H1 (cell line): ENCODE measurements around the gene RAB34. TPM values are rescaled to one million over a fixed set of nuclear protein-coding genes. Genes with fewer than 3 reads are reported as not detected.

Source experiments
- CTCF ChIA-PET: fragments of 300-600 bp; sonication (Branson Sonifier 250); formaldehyde crosslinking; loops from one replicate; lab custom pipeline; 2021; ENCODE audit not compliant: partially characterized antibody; lab: Charles Lee
- POLR2A ChIA-PET: fragments of 300-600 bp; sonication (Branson Sonifier 250); formaldehyde crosslinking; loops from one replicate; lab custom pipeline; 2021; ENCODE audit warnings: inconsistent platforms; ENCODE audit not compliant: partially characterized antibody; lab: Charles Lee
- DNase-seq, 2 experiments: peaks; one replicate each; pipeline versions ENCODE4 v3.0.0 to v3.0.0-alpha.2; 2010 to 2022; ENCODE audit warnings: low spot score in 2 of 2, low read depth in 1 of 2, mixed read lengths in 1 of 2
- FAIRE-seq: peaks from 2 replicates; lab custom pipeline; 2011; peaks lifted over from hg19 to GRCh38; lab: Jason Lieb, UNC
- H2AFZ ChIP-seq: 2 replicates; pipeline ENCODE4 v1.8.1; 2012; ENCODE audit warnings: low read length, inconsistent platforms
- H2AK5ac ChIP-seq: 2 replicates; pipeline ENCODE4 v1.6.1; 2013; ENCODE audit warnings: low read depth, low read length
- H2BK120ac ChIP-seq: replicated peaks from 2 replicates; pipeline ENCODE3; 2013; ENCODE audit warnings: low read depth, low read length, inconsistent platforms
- H2BK12ac ChIP-seq: 2 replicates; pipeline ENCODE4 v1.6.1; 2013; ENCODE audit warnings: low read depth, low read length
- H2BK15ac ChIP-seq: 2 replicates; pipeline ENCODE4 v1.6.1; 2013; ENCODE audit warnings: low read length
- H2BK20ac ChIP-seq: 2 replicates; pipeline ENCODE4 v1.6.1; 2013; ENCODE audit warnings: low read length
- H2BK5ac ChIP-seq: 2 replicates; pipeline ENCODE4 v1.6.1; 2013; ENCODE audit warnings: low read depth, low read length
- H3K14ac ChIP-seq: 2 replicates; pipeline ENCODE4 v1.6.1; 2013; ENCODE audit warnings: inconsistent platforms; ENCODE audit not compliant: insufficient read length
- H3K18ac ChIP-seq: 2 replicates; pipeline ENCODE4 v1.6.1; 2013; ENCODE audit warnings: low read length; ENCODE audit errors: extremely low read depth
- H3K23ac ChIP-seq: 2 replicates; pipeline ENCODE4 v1.6.1; 2013; ENCODE audit warnings: inconsistent platforms; ENCODE audit not compliant: insufficient read length
- H3K23me2 ChIP-seq: 2 replicates; pipeline ENCODE4 v1.6.1; 2013; ENCODE audit warnings: low read depth, low read length
- H3K27ac ChIP-seq: 2 replicates; pipeline ENCODE4 v1.6.1; 2011; ENCODE audit warnings: low read depth, low read length, inconsistent platforms
- H3K27me3 ChIP-seq, 4 experiments: replicated peaks in 1 of 4; 1 replicate in 1 of 4; 2 replicates in 3 of 4; pipeline versions ENCODE4 v1.6.1 to v1.8.1; 2011 to 2013; ENCODE audit warnings: low read length in 3 of 4, mild to moderate bottlenecking in 3 of 4, inconsistent platforms in 2 of 4, mixed read lengths in 2 of 4, moderate library complexity in 1 of 4; ENCODE audit not compliant: control insufficient read depth in 3 of 4, insufficient read depth in 3 of 4; ENCODE audit errors: extremely low read depth in 1 of 4
- H3K36me3 ChIP-seq, 4 experiments: 2 replicates each; pipeline versions ENCODE4 v1.6.1 to v1.8.1; 2011 to 2013; ENCODE audit warnings: mild to moderate bottlenecking in 4 of 4, low read length in 3 of 4, moderate library complexity in 2 of 4, control low read depth in 1 of 4, inconsistent platforms in 1 of 4; ENCODE audit not compliant: insufficient read depth in 4 of 4, control insufficient read depth in 2 of 4
- H3K4ac ChIP-seq: replicated peaks from 2 replicates; pipeline ENCODE3; 2013; ENCODE audit warnings: low read length, low read depth, mixed read lengths, inconsistent platforms; ENCODE audit not compliant: insufficient read length
- H3K4me1 ChIP-seq, 4 experiments: replicated peaks in 1 of 4; 1 replicate in 1 of 4; 2 replicates in 3 of 4; pipeline versions ENCODE4 v1.6.1 to v1.8.1; 2011 to 2013; ENCODE audit warnings: low read length in 3 of 4, inconsistent platforms in 2 of 4, mixed read lengths in 1 of 4; ENCODE audit not compliant: insufficient read depth in 4 of 4, control insufficient read depth in 3 of 4
- H3K4me2 ChIP-seq, 2 experiments: 2 replicates each; pipeline versions ENCODE4 v1.6.1 to v1.8.1; 2011 to 2013; ENCODE audit warnings: low read depth in 2 of 2, low read length in 2 of 2, control low read depth in 1 of 2, inconsistent platforms in 1 of 2, mild to moderate bottlenecking in 1 of 2; ENCODE audit not compliant: insufficient read depth in 1 of 2
- H3K4me3 ChIP-seq, 4 experiments: fragments of 200-600, 300-600 bp in 1 of 4; sonication (generic), shearing (Covaris generic), sonication (Bioruptor Twin) in 1 of 4; 2 replicates each; pipeline versions ENCODE4 v1.5.1 to v1.8.1; 2011 to 2016; ENCODE audit warnings: low read length in 4 of 4, low read depth in 3 of 4, control low read depth in 2 of 4, inconsistent platforms in 2 of 4, mild to moderate bottlenecking in 2 of 4, mixed read lengths in 1 of 4, moderate library complexity in 1 of 4; ENCODE audit not compliant: insufficient read depth in 2 of 4; ENCODE audit errors: extremely low read depth in 1 of 4
- H3K56ac ChIP-seq: replicated peaks from 2 replicates; pipeline ENCODE3; 2013; ENCODE audit warnings: low read depth, mild to moderate bottlenecking, mixed read lengths, low read length, inconsistent platforms; ENCODE audit not compliant: insufficient read length
- H3K79me1 ChIP-seq: 2 replicates; pipeline ENCODE4 v1.6.1; 2013; ENCODE audit warnings: low read depth, low read length, control low read depth
- H3K79me2 ChIP-seq, 2 experiments: 2 replicates each; pipeline versions ENCODE4 v1.6.1 to v1.8.1; 2012 to 2013; ENCODE audit warnings: low read length in 2 of 2, mild to moderate bottlenecking in 2 of 2, inconsistent platforms in 1 of 2; ENCODE audit not compliant: insufficient read depth in 2 of 2, control insufficient read depth in 1 of 2
- H3K9ac ChIP-seq, 4 experiments: replicated peaks in 1 of 4; 1 replicate in 1 of 4; 2 replicates in 3 of 4; pipeline versions ENCODE4 v1.6.1 to v1.8.1; 2011 to 2013; ENCODE audit warnings: low read depth in 3 of 4, low read length in 3 of 4, control low read depth in 2 of 4, mild to moderate bottlenecking in 2 of 4, moderate library complexity in 2 of 4, inconsistent platforms in 1 of 4; ENCODE audit errors: extremely low read depth in 1 of 4
- H3K9me3 ChIP-seq, 2 experiments: 2 replicates each; pipeline versions ENCODE4 v1.6.1 to v1.8.1; 2012 to 2013; ENCODE audit warnings: mild to moderate bottlenecking in 2 of 2, moderate library complexity in 2 of 2, control low read depth in 1 of 2, inconsistent platforms in 1 of 2, low read depth in 1 of 2, low read length in 1 of 2, mixed read lengths in 1 of 2; ENCODE audit not compliant: insufficient read depth in 2 of 2
- H4K20me1 ChIP-seq, 2 experiments: replicated peaks in 1 of 2; 2 replicates each; pipeline versions ENCODE3 to v1.8.1; 2011 to 2013; ENCODE audit warnings: inconsistent platforms in 2 of 2, low read length in 2 of 2, mild to moderate bottlenecking in 1 of 2; ENCODE audit not compliant: insufficient read depth in 2 of 2, control insufficient read depth in 1 of 2
- H4K5ac ChIP-seq: 2 replicates; pipeline ENCODE4 v1.6.1; 2013; ENCODE audit warnings: low read length, low read depth, mixed read lengths, inconsistent platforms; ENCODE audit not compliant: insufficient read length
- H4K8ac ChIP-seq: 2 replicates; pipeline ENCODE4 v1.8.0; 2013; ENCODE audit warnings: mild to moderate bottlenecking, moderate library complexity, low read length, inconsistent platforms; ENCODE audit not compliant: insufficient read depth; ENCODE audit errors: extremely low read depth
- H4K91ac ChIP-seq: replicated peaks from 2 replicates; pipeline ENCODE3; 2013; ENCODE audit warnings: low read length, mixed read lengths, inconsistent platforms; ENCODE audit not compliant: insufficient read length
- ASH2L ChIP-seq: fragments of 200-600, 300-600 bp; sonication (generic); IDR thresholded peaks from one replicate; pipeline ENCODE4 v1.7.1; 2017; ENCODE audit warnings: low read length
- NRF1 ChIP-seq: IDR thresholded peaks from 2 replicates; pipeline ENCODE4 v1.6.1; 2011; ENCODE audit warnings: mild to moderate bottlenecking, low read depth, low read length, improper control_type of control experiment
- POU5F1 ChIP-seq: IDR thresholded peaks from 2 replicates; pipeline ENCODE4 v1.6.1; 2011; ENCODE audit warnings: low read depth, mild to moderate bottlenecking, low read length, moderate library complexity
- RFX5 ChIP-seq: IDR thresholded peaks from 2 replicates; pipeline ENCODE4 v1.6.1; 2011; ENCODE audit warnings: low read depth, low read length, improper control_type of control experiment, borderline replicate concordance
- SIN3A ChIP-seq, 2 experiments: IDR thresholded peaks in 1 of 2; conservative IDR thresholded peaks in 1 of 2; 2 replicates each; pipeline ENCODE4 v1.6.1; 2011 to 2012; ENCODE audit warnings: low read length in 2 of 2, improper control_type of control experiment in 1 of 2, low read depth in 1 of 2, mild to moderate bottlenecking in 1 of 2
- WGBS, 2 experiments: shearing (Covaris generic) in 1 of 2; methylation state at CpG; one replicate each; pipeline versions ENCODE4 v1.1.6 to v1.1.7; 2013 to 2015; ENCODE audit warnings: low lambda C conversion rate in 2 of 2, mixed read lengths in 2 of 2, inconsistent platforms in 1 of 2, low coverage in 1 of 2, missing lambda C conversion rate in 1 of 2; ENCODE audit not compliant: insufficient replicate concordance in 2 of 2, insufficient coverage in 1 of 2, insufficient read length in 1 of 2; ENCODE audit errors: extremely low coverage in 1 of 2, missing lambda C conversion rate in 1 of 2; 5-methylcytosine and 5-hydroxymethylcytosine counted together
- polyA plus RNA-seq, 7 experiments: library from polyadenylated mRNA; depleted of rRNA in 3 of 7; stranded (reverse) in 5 of 7; unstranded in 2 of 7; fragments of >200 nt in 5 of 7; fragments of 200-250 nt in 2 of 7; gene quantifications; 1 replicate in 5 of 7; 2 replicates in 1 of 7; 4 replicates in 1 of 7; pipeline versions ENCODE4 v1.2.1 to v1.2.3, GENCODE V29; 2011 to 2013; ENCODE audit warnings: missing spikeins in 2 of 7, mixed read lengths in 2 of 7
- total RNA-seq: library from RNA; stranded (reverse); fragmentation: NEBNext Ultra II Directional; extraction: Animal tissue kit (Norgen Biotek cat#: 25700); gene quantifications from 2 replicates; pipeline ENCODE4 v1.2.1, GENCODE V29; 2021

Gene RAB34
- total and polyA plus RNA-seq, 2 of the 8 experiments (the other 6 are each of a cell fraction or from before 2014, with no cell fraction given): 237 to 305 TPM

- H3K18ac ChIP-seq: no peak overlapping the region
- no peak overlapping the region for H2AK5ac ChIP-seq
- POLR2A ChIA-PET: interaction anchor here (1.0 to 6.5 kb wide), 5 partner anchors 8 to 41 kb away, joined by 3 to 35 read pairs (median 6); partner anchors contain the start of gene BLTP2
- H3K4me2 ChIP-seq: no peak overlapping the region
- H2AFZ ChIP-seq: no peak overlapping the region
- H2BK12ac ChIP-seq: no peak overlapping the region
- H3K4me3 ChIP-seq: no peak overlapping the region
- H3K79me2 ChIP-seq: no peaks in the 10 kb centered on the region
- no peak overlapping the region for H2BK20ac ChIP-seq
- H3K23ac ChIP-seq: no peak overlapping the region
- DNase-seq (no peak), FAIRE-seq (no peak)
- H3K36me3 ChIP-seq: peaks cover 62 to 100% (median 91%) of the 10 kb centered on the region in 4 experiments
- H3K56ac ChIP-seq: no peak overlapping the region
- no peak overlapping the region for H3K14ac ChIP-seq
- H2BK120ac ChIP-seq: no peak overlapping the region
- H3K27me3 ChIP-seq: no peaks in the 10 kb centered on the region
- no peak overlapping the region for H4K8ac ChIP-seq
- H2BK5ac ChIP-seq: no peak overlapping the region
- no peaks in the 10 kb centered on the region for H3K4me1 ChIP-seq
- peaks cover 3 to 8% of the 10 kb centered on the region in 2 experiments for H4K20me1 ChIP-seq
- H3K27ac ChIP-seq: no peak overlapping the region
- no peak overlapping the region for H4K91ac ChIP-seq
- no peak overlapping the region for H4K5ac ChIP-seq
- no peaks in the 10 kb centered on the region for H3K23me2 ChIP-seq
- 91% methylated on average over 5 of the region's 5 CpGs; no CpG with 5 or more reads in 1 of the 2 experiments for WGBS, 2 experiments
- CTCF ChIA-PET: interaction anchor here (3.3 kb wide), 1 partner anchor 9 kb away, joined by 13 read pairs; no protein-coding TSS in a partner anchor
- no peak overlapping the region for H3K4ac ChIP-seq
- no peak overlapping the region for H3K9ac ChIP-seq
- TF ChIP-seq ASH2L (no peak), RFX5 (no peak), POU5F1 (no peak), SIN3A (conservative IDR thresholded peaks at IDR 0.05 in 1 of 2, IDR thresholded peaks at IDR 0.05 in 1 of 2; ENCODE audit: low read depth in 1 of 2, low read length in 2 of 2) (no peak), NRF1 (no peak)
- no peaks in the 10 kb centered on the region for H3K79me1 ChIP-seq
- H3K9me3 ChIP-seq: no peaks in the 10 kb centered on the region
- H2BK15ac ChIP-seq: no peak overlapping the region
Observed at GRCh38 chr17:28685366-28685765, 32.3 kb downstream of the RAB34 start.
